ENCODE data around the gene RCSD1.
"Not testable (repeated sequence)": the region's sequence is repeated elsewhere in the genome, so short reads cannot be mapped to it uniquely, and the experiment has no call there.

The RCSD1 gene, protein sequence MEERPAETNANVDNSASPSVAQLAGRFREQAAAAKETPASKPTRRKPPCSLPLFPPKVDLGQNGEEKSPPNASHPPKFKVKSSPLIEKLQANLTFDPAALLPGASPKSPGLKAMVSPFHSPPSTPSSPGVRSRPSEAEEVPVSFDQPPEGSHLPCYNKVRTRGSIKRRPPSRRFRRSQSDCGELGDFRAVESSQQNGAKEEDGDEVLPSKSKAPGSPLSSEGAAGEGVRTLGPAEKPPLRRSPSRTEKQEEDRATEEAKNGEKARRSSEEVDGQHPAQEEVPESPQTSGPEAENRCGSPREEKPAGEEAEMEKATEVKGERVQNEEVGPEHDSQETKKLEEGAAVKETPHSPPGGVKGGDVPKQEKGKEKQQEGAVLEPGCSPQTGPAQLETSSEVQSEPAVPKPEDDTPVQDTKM

DNA sequence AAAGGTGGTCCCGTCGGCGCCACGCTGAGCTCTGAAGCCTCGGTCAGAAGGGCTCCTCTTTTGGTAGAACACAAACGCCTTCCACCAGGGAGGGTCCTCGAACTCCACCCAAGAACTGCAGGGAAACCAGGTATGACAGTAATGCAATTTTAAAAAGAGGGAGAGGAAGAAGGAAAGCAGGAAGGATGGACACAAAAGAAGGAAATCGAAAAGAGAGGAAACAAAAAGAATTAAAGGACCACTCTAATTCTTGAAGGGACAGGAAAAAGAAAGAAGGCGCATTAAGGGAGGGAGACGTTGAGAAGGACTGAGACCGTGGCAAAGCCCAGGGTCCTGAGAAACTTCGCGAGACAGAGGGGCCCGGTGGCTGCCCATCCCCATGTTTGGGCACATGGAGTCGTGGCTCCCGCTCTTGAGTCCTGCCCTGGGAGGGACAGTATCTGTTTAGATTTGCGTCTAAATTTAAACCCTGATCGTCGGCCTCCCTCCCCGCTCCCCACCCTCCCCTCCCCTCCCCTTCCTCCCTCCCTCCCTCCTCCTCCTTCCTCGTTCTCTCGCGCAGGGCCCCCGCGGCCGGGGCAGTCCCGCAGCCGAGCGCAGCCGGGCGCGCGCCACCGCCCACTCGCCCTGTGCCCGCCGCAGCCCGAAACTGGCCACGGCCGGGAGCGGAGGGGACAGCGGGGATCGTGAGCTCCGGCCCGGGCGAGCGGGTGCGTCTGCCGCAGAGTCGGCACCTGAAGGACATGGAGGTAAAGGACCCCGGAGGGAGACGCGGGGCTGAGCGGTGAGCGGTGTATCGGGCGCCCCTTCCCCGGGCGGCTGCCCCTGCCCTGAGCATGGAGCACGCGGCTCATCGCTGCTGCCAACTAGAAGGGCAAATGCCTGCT lies at the start of gene RCSD1:
Gene RCSD1, plus strand, starts transcription at position 552 of the 887 bp plus-strand sequence. Its CDS starts 192 bp downstream, at position 744.
- DNase-seq (ENCODE audit: low read depth): peak; percentile 74

DNA sequence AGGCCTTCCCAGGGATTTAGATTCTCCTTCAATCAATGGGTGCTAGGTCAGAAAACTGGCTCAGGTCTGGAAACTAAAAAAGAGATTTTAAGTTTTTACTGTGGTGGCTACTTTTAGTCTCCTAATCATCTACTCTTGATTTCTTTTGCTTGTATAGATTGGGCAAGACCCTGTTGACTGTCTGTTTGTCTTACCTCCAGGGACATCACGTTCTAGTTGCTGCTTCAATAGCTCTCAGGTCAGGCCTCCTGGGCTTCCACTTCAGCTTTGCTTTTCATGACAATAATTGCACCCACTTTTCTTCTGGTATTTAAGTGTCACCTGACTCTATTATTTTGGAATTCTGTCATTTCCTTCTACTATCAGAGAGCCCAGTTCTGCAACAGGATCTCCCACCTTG lies 48.0 kb upstream of the RCSD1 start:
- DNase-seq (ENCODE audit: low read depth): no peak

DNA sequence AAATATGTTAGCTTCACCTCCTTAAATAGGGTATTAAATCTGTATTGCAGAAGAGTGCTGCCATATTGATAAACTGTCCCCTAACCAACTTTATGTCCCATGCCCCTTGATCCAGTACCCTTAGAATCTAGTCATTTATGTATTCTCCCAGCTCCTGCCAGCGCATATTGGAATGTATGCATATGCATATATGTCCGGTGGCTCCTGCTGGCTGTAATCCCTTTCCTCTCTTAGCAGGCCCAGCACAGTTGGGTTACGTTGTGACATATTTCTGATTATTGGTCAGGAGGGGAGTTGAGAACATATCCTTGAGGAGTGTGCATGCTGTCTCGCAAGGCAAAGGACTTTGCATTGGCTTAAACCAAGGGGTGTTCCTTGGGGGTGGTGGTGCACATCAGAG lies 47.3 kb upstream of the RCSD1 start:
- no peak for DNase-seq (ENCODE audit: low read depth)

DNA sequence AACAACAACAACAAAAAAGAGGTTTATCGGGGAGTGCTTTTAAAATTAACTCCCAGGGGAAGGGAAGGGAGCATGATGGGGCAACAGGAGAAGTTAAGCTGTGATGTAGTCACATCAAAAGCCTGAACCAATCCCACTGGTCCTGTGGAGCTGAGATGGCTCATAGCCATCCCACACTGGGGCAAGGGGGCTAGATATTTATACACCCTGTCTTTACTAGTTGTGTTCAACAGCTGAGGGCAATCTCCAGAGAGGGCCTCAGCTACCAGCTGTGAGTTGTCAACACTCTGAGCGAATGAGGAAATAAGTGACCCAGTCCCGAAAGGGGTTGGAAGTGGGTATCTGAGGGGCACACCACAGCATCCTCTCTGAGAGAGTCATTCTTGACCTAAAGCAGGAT lies 45.5 kb upstream of the RCSD1 start:
- no peak for DNase-seq (ENCODE audit: low read depth)

DNA sequence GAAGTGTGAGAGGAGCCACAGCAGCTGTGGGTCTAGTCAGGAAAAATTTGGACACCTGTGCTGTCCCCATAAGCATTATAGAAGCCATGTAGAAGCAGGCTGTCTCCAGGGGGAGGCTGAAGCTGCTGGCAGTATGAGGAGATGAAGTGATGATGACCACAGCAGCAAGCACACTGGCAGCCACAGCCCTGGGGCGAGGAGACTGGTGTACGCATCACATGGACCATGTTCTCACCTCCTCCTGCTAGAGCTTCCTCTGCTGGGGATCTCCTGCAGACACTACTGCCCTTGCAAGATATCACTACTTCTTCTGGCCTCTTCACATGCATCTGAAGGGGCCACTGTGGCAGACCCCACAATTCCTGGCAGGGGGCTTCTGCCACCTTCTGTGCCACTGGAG lies 42.7 kb upstream of the RCSD1 start:
- DNase-seq (ENCODE audit: low read depth): no peak

DNA sequence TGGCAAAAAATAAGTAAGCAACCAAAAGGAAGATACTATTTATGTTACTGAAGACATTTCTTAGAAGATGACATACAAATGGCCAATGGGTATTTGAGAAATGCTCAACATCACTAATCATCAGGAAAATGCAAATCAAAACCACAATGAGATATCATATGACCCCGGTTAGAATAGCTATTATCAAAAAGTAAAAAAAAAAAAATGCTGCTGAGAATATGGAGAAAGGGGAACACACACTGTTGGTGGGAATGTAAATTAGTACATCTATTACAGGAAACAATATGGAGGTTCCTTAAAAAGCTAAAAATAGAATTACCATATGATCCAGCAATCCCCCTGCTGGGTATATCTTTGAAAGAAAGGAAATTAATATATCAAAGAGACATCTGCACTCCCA lies 42.2 kb upstream of the RCSD1 start:
- DNase-seq (ENCODE audit: low read depth): no peak

DNA sequence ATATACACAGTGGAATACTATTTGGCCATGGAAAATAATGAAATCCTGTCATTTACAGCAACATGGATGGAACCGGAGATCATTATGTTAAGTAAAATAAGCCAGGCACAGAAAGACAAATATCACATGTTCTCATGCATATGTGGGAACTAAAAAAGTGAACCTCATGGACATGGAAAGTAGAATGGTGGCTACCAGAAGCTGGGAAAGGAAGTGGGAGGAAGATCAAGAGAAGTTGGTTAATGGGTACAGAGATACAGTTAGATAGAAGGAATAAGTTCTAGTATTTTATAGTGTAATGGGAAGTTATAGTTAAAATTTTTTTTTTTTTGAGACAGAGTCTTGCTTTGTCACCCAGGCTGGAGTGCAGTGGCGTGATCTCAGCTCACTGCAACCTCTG lies 41.7 kb upstream of the RCSD1 start:
- no peak for DNase-seq (ENCODE audit: low read depth)

DNA sequence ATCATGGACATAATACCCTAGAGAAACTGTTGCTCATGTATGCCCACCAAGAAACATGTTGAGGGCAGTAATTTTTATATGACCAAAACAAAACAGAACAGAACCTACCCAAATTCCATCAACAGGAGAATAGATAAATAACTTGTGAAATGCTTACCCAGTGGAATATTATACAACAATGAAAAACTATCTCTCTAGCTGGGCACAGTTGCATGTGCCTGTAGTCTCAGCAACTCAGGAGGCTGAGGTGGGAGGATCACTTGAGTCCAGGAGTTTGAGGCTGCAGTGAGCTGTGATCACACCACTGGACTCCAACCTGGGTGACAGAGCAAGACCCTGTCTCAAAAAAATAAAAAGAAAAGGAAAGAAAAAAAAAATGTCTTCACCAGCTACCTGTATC lies 37.6 kb upstream of the RCSD1 start:
- no peak for DNase-seq (ENCODE audit: low read depth)

DNA sequence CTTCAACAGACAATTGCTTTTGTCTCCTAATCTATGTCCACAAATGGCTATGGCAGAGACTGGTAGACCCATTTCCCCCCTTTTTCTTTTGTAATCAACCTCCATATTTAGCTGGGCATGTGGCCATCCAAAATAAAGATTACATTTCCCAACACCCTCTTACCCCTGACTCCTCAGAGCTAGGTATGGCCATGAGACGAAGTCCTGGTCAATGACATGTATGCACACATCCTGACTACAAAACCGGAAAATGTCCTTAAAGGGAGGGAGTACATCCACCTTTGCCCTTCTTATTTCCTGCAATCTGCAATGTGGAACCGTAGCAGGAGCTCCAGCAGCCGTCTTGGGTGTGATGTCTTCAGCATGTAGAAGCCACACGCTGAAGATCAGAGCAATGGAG lies 36.2 kb upstream of the RCSD1 start:
- DNase-seq (ENCODE audit: low read depth): no peak

DNA sequence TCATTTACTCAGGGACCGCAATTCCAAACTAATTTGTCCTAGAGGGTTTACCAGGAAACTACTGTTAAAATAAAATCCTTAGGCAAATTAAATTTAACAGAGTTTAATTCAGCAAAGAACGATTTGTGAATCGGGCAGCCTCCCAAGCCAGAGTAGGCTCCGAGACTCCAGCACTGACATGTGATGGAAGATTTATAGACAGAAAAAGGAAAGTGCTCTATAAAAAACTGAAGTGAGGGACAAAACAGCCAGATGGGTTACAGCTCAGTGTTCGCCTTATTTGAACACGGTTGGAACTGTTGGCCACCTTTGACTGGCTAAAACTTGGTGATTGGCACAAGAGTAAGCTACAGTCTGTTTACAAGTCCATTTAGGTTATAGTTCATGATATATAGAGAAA lies 35.2 kb upstream of the RCSD1 start:
- no peak for DNase-seq (ENCODE audit: low read depth)

DNA sequence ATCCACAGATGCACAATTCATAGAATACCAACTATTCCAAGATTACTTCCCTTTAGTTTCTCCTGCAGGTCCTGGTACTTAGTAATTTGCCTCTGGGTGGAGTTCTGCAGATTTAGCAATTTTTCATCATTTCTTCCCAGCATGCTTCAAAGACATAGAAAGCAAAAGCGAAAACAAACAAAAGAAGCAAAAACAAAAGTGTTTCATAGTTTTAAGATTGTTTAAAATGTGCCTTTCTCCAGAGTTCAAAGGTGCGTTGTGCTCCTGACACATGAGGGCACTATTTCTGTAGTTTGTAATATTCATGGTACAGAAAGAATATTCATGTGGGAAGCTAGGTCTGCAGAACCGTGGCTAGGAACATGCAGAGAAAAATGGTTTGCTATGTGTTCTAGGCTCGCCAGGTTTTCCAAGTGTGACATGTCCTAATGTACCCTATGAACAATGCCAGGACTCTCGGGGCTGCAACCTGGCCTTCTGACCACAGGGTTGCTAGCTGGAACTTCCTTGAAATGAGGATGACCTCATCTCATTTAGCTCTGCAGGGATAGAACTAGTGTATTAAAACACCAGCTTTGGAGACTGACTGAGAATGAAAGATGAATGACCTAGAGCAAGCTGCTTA lies 30.0 kb upstream of the RCSD1 start:
- DNase-seq (ENCODE audit: low read depth): peak; percentile 10

DNA sequence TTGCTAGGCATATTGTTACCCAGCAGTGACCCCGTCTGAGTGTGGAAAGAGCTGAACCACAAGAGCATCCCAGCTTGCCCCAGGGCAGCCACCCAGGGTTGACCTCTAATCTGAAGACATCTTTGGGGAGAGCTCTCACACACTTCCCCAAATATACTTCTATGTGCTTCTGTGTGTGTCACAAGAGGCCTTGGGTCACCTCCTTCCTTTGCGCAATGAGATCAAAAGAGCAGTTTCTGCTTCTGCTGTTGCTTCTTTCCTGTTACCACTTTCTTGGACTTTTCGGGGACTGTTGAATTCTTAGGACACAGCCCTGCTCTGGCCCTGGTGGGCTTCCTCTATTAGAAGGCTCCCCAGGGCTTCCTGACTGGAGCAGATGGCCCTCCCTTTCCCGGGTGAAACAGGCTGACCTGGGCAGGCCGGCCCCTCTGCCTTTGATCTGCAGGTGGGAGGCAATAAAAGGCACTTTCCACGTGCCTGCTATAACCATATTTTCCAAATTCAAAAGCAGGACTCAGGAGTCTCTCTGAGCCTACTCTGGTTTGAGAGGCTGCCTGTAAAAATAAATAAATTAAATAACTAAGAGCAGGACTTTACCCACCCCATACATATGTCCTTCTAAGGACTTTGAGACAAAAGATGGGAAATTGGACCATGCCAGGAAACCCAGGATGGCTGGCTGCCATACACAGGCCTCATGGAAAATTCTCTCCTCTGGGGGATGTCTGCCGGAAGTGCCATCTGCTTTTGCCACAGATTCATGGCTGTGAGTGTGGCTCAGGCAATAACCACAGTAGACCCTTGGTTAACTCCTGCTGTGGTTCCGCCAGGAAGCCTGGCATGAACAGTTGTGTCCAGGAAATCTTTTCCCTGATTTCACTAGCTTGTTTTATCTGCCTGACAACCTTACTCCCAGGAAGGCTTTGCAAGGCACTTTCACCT lies 28.3 kb upstream of the RCSD1 start:
- DNase-seq (ENCODE audit: low read depth): no peak

DNA sequence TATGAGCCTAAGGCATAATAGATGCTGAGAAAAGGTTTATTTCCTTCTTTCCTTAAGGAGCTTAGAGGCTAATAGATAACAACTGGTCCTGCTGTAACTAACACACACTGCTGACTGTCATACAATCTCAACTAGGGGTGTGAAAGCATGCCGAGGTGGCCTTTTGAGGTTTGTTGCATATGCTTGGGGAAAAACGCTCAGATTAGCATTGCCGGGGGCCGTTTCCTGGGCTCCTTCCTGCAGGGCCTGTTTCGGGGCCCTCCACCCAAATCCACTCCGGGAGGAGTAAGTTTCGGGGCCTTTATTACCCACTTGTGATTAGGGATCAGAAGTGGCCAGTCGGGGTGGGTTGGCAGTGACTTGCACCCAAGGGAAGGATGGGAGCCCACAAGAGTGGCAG lies 27.2 kb upstream of the RCSD1 start:
- DNase-seq (ENCODE audit: low read depth): no peak

DNA sequence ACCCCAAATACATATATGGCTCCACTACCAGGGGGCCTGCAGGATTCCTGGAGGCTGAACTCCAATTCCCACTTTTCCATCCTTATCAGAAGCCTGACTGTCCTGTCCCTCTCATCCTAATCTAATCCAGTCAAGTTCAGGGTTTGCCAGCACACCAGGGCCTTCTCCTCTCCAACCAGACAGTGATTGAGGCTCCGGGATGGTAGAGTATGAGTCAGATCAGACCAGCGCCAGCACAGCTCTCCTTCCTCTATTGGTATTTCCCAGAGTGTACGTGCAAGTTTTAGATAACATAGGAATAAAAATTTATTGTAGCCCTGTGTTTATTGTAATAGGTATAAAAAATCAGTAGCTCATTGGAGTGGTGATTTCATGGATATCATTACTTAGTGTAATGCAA lies 24.5 kb upstream of the RCSD1 start:
- DNase-seq (ENCODE audit: low read depth): no peak

DNA sequence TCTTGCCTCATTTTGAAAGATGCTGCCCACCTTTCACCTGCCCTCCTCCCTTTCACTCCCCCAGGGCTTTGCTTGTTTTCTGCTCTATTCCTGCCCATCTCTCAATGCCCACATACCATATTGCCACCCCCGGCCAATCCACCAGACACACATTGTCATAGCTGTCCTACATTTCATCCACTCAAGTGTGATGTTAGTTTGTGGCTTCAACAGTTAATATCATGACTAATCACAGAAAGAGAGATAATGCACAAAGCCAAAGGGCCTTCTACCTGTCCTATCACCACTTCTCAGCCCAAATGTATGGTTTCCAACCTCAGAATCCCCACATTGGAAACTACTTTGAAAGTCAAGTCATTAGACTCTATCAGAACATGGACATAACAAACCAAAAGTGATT lies 18.0 kb upstream of the RCSD1 start:
- DNase-seq (ENCODE audit: low read depth): no peak

DNA sequence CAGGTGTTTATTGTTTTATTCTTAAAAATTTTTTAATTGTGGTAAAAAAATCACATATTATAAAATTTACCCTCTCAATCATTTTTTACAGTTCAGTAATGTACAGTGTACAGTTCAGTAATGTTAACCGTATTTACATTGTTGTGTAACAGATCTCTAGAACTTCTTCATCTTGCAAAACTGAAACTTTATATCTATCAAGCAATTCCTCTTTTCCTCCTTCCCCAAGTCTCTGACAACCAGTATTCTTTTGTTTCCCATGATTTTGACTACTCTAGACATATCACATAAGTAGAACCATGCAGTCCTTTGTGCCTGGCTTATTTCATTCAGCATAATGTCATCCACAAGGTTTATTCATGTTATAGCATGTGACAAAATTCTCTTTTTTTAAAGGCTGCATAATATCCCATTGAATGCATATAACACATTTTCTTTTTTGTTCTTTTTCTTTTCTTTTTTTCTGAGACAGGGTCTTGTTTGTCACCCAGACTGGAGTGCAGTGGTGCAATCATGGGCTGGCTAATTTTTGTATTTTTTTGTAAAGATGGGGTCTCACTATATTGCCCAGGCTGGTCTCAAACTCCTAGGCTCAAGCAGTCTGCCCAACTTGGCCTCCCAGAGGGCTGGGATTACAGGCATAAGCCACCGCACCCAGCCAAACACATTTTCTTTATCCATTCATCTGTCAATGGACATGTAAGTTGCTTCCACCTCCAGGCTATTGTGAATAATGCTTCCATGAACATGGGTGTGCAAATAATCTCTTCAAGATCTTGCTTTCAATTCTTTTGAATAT lies 17.2 kb upstream of the RCSD1 start:
- DNase-seq (ENCODE audit: low read depth): no peak

DNA sequence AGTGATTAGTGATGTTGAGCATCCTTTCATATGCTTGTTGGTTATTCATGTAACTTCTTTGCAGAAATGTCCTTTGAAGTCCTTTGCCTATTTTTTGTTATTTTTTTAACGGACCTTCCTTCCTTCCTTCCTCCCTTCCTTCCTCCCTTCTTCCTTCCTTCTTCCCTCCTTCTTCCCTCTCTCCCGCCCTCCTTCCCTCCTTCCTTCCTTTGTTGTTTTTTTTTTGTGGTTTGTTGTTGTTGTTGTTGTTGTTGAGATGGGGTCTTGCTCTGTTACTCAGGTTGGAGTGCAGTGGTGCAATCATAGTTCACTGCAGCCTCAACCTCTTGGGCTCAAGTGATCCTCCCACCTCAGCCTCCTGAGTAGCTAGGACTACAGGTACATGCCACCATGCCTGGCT lies 16.0 kb upstream of the RCSD1 start:
- not testable (repeated sequence) for DNase-seq (ENCODE audit: low read depth)

DNA sequence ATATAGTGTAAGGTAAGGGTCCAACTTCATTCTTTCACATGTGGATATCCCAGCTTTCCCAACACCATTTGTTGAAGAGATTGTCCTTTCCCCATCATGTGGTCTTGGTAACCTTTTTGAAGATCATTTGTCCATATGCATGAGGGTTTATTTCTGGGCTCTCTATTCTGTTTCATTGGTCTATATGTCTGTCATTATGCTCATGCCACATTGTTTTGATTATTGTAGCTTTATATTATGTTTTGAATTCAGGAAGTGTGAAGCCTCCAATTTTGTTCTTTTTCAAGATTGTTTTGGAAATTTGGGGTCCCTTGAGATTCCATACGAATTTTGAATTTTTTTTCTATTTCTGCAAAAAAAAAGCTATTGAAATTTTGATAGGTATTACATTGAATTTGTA lies 15.2 kb upstream of the RCSD1 start:
- DNase-seq (ENCODE audit: low read depth): no peak

DNA sequence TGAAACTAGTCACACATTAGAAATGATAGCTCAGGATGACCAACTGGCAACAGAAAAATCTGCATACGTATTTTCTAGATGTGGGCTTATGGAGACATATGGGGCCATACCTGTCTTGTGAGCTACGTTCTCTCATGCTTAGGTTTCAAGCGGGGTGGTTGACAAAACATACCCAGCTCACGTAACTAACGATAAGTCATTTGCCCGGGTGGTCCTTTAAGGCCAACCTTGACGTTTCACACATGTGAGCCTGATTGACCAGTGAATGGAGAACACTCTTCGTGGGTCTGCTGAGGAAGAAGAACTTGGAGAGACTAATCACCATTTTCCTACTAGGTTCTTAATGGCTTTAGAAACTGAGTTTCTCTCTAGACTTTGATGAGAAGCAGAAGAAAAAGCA lies 13.5 kb upstream of the RCSD1 start:
- DNase-seq (ENCODE audit: low read depth): no peak

DNA sequence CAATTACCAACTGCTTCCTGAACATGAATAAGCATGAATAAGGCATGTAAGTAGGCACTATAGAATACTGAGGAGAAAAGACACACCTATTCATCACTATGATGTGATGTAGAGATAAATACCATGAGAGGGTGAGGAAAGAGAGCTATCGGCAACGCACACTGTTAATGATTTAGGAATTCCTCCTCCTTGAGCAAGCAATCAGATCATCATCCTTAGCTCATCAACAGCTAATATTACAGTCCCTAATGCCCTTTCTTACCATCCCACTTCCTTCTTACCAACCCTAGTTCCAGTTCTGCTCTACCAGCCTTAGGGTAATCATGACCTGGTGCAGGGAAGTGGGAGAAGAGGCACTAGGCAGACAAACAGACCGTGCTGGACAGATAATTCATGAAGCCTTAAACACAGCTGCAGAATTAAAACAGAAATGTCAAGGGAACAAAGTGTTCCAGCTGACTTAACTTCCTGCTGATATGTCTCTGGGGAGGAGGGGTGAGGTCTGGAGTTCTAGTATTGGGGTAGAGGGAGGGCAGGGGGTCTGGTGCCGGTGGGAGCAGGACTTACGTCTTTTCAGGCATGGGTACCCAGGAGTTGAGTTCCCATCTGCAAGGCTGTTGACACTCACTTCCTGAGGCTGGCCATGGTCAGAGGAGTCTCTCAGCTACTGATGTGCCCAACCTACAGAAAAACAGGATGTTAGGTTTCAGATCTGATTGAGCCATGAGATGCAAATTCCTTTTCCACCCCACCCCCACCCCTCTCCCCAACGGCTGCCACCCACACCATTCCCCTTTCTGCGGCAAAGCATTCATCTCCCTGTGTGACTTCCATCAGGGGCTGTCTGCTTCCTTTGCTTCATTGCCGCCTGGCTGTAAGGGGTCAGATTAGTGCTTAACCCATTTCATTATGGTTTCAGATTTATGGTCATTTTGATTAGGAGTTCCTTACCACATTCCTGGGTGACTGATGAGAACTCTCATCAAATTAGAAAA lies 12.6 kb upstream of the RCSD1 start:
- DNase-seq (ENCODE audit: low read depth): no peak

Data from activated T-cell treated with anti-CD3 and anti-CD28 coated beads for 48 hours (primary cell).